Thyroid gland (tissue), 4 donors: Measurements from ENCODE around the gene CFAP299.

ENCODE experiments used
- POLR2A ChIP-seq, 2 donors: fragments of 450-650 bp; IDR thresholded peaks; one replicate each; pipeline ENCODE4 v1.6.1; 2017; ENCODE audit warnings: antibody characterized with exemption in 2 of 2, mild to moderate bottlenecking in 2 of 2, moderate library complexity in 1 of 2
- TF ChIP-seq, protein P1 (sequence below), 6 experiments: fragments of 200-600 bp in 3 of 6; fragments of 450-650 bp in 3 of 6; sonication (generic) in 3 of 6; IDR thresholded peaks; one replicate each; pipeline ENCODE4 v1.5.1; 2016 to 2019; ENCODE audit warnings: antibody characterized with exemption in 6 of 6, mild to moderate bottlenecking in 2 of 6, inconsistent platforms in 1 of 6, moderate library complexity in 1 of 6

DNA sequence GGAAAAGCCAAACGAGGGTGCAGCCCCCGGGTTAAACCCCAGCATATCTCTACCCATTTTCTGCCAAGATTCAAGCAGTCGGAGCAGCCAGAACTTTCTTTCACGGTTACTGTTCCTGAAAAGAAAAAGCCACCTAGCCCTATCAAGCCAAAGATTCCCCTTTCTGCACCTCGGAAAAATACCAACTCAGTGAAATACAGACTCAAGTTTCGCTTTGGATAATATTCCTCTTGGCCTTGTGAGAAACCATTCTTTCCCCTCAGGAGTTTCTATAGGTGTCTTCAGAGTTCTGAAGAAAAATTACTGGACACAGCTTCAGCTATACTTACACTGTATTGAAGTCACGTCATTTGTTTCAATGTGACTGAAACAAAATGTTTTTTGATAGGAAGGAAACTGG, 49.1 kb upstream of the CFAP299 start:
- TF ChIP-seq, protein P1, sequence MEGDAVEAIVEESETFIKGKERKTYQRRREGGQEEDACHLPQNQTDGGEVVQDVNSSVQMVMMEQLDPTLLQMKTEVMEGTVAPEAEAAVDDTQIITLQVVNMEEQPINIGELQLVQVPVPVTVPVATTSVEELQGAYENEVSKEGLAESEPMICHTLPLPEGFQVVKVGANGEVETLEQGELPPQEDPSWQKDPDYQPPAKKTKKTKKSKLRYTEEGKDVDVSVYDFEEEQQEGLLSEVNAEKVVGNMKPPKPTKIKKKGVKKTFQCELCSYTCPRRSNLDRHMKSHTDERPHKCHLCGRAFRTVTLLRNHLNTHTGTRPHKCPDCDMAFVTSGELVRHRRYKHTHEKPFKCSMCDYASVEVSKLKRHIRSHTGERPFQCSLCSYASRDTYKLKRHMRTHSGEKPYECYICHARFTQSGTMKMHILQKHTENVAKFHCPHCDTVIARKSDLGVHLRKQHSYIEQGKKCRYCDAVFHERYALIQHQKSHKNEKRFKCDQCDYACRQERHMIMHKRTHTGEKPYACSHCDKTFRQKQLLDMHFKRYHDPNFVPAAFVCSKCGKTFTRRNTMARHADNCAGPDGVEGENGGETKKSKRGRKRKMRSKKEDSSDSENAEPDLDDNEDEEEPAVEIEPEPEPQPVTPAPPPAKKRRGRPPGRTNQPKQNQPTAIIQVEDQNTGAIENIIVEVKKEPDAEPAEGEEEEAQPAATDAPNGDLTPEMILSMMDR (IDR thresholded peaks at IDR 0.05): no peak
- no peak for TF ChIP-seq POLR2A (IDR thresholded peaks at IDR 0.05)
